HG03378 (cell line): ENCODE results near the gene AGBL4.

Experiments used
- ATAC-seq: cut with Tn5 transposase; IDR thresholded peaks from one replicate; pipeline ENCODE4 v1.9.1; 2021; ENCODE audit warnings: mild to moderate bottlenecking, moderate library complexity; ENCODE audit not compliant: unreplicated experiment

Gene AGBL4

DNA sequence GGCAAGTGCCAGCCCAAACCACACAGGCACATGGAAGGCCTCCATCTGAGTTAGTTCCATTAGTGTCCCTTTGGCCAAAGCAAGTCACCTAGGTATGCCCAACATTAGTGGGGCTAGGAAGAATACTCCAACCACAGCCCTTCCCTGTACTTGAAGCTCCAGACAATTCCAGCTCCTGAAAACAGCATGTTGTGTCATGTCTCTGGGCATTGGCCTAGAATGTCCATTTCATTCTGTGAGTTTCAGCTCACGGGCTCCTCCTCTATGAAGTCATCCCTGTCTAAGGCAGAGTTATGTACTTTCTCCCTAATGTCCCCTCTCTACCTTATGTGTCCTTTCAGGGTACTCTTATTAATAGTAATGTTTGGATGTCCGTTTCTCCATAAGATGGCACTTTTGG is 1455.3 kb downstream of the AGBL4 start:
- no peak for ATAC-seq

DNA sequence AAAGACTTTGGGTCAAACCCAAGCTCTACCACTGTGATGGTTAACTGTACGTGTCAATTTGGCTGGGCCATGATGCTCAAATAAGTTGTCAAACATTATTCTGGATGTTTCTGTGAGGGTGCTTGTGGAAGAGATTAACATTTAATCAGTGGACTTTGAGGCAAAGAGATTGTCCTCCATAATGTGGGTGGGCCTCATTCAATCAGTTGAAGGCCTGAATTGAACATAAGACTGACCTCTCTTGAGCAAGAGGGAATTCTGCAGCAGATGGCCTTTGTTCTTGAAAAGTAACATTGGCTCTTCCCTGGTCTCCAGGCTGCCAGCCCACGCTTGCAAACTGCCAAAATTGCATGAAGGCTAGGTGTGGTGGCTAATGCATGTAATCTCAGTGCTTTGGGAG is 1457.3 kb downstream of the AGBL4 start:
- no peak for ATAC-seq

DNA sequence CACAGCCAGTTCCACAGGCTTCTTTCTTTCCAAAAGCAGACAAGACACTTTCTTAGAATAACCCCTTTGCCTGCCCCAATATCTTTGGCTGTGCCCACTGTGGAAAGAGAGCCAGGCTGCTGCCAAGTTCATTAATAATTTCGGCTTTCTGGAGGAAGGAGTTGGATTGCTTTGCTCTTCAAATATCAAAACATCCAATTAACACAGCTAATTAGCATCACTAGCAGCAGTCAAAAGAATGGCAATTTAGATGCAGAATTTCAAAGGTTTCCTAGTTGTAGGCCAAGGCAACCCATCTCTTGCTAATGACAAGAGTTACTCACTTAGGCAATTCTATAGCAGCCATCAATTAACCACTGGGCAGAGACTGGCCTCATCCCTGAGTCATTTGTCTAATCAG is 1460.7 kb downstream of the AGBL4 start:
- no peak for ATAC-seq

DNA sequence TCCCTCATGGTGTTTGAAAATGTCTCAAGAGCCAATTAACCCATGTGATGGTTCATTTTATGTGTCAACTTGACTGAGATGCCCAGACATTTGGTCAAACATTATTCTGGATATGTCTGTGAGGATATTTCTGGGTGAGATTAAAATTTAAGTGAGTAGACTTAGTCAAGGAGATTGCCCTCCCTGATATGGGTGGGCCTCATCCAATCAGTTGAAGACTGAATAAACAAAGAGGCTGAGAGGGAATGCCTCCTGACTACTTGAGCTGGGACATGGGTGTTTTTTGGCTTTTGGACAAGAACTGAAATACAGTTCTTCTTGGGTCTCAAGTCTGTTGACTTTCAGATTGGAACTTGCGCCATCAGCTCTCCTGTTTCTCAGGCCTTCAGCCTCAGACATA is 1462.3 kb downstream of the AGBL4 start:
- ATAC-seq, result no peak

DNA sequence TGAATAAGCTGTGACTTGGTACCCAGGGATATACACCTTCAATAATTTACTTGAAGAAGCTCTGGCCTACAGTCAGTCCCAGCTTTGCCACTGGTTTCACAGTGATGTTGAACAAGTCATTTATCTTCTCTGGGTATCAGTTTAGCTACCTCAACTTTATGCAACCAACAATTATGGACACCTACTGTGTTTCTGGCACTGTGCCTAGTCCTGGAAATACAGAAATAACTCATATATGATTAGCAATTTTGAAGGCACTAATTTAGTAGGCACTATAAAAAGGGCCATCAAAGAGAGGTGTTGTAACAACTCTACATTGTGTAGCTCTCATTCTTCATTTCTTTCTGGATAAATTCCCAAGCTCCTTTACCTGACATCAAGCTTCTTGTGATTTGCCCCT is 1463.2 kb downstream of the AGBL4 start:
- ATAC-seq, result no peak

DNA sequence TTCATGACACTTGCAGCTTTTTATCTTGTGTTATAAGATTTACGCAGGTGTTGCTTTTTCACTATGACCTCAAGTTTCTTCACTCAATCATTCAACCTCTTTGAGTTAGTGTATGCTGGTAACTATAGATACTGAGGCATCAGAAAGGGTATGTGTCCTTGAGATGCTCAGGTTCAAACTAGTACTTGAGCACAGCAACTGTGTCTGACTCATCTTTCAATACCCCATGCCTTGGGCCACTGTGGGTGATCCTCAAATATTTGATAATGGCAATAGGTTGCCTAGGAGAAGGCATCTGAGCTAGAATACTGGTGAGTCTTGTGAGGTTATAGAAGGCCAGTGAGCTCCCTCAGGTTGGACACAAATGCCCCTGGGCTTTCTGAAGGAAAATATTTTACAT is 1463.6 kb downstream of the AGBL4 start:
- ATAC-seq, result no peak

DNA sequence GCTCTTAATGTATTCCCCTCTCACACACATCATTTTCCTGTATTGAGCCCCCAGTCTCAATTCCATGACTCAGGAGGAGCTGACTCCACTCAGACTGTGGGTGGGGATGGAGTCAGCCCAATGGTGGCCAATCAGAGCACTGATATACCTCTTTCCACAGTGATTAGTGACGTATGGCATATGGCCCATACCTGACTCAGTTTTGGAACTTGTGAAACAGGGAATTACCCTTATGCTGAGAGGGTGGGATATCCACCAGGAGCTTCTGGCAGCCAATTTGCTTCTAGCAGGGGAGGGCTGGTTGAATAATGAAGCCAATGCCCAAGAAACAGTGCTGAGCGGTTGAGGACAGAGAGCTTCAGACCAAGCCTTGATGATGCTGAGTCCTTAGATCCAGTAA is 1465.4 kb downstream of the AGBL4 start:
- ATAC-seq, result no peak

DNA sequence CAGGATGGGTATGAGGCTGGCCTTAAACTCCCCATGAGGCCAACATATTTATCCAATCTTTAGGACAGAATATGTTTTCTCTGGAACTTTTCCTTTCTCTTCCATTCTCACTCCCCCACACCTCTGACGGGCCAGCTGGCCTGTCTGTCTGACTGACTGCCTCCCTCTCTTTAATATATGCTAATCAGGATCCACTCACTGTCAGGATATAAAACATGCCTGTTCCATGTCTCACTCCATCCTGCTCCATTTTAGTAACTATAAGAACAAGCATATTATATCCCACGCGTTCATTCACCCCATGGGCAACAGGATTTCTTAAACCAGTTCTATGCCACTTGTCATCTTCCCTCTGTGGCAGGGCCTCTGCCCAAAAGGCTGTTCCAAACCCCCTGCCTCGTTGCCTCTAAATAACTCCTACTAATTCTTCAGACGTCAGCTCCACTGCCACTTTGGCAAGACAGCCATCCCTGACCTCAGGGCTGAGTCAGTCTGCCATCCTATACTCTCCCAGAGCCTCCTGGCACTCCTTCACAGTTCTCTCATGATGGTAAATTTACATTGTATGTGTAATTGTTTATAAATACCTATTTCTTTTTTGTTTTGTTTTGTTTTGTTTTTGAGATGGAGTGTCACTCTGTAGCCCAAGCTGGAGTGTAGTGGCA is 1467.4 kb downstream of the AGBL4 start:
- ATAC-seq, result no peak

DNA sequence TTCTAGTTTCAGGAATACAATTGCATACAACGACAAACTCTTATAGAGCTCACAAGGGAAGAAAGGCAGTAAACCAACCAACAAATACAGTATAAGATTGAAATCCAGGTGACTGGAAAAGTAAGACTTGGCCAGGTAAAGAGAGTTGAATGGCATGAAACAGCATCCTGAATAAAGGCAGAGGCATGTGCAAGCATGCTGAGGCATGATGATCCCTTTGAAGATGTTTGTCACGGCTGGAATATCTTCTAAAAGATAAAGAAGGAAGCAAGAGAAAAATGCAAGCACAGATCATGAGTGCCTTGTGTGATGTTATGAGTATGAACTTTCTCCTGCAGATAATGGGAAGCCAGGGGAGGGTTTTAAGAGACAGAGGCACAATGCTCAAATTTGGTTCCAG is 1468.5 kb downstream of the AGBL4 start:
- ATAC-seq, result no peak

DNA sequence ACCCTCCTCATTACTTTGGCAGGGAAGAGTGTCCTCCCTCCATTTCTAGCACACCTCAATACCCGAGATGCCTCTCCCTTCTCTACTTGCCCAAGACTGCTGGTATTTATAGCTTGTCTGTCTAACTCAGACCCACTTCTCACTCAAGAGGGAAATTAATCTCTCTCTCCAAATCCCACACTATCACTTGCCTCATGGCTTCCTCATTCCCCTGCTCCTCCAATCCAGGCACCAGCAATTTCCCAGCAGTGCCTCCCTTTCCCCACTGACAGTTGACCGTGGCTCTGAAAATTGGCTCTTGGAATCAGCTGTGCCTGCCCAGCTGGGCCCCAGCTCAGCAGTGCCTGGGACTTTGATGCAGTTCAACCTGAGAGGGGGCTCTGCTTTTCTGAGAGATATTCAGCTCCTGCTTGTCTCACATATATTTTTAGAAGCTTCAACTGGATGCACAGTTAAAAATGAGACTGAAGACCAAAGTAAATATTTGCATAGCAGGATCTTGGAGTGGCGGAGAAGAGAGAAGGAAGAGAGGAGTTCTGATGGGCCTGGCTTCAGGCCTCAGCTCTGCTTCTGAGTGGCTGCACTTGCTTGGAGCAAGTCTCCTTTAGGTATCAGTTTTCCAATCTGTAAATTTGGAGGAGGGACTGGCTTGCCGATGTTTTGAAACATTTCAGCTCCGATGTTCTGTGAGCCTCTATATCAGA is 1470.7 kb downstream of the AGBL4 start:
- ATAC-seq, result no peak

DNA sequence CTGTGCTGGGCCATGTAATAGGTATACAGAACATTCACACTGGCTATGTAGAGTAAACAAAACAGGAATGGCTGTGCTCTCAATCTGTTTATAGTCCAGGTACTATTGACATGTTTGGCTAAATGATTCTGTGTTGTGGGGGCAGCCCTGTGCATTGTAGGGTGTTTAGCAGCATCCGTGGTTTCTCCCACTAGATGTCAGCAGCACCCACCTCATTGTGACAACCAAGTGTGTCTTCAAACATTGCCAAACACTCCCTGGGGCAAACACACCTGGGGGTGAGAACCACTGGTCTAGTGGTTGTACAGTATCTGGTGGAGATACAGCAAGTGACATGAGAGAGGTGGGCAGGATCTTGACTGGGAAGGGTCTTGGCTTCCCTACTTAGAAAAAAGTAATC is 1471.3 kb downstream of the AGBL4 start:
- no peak for ATAC-seq

DNA sequence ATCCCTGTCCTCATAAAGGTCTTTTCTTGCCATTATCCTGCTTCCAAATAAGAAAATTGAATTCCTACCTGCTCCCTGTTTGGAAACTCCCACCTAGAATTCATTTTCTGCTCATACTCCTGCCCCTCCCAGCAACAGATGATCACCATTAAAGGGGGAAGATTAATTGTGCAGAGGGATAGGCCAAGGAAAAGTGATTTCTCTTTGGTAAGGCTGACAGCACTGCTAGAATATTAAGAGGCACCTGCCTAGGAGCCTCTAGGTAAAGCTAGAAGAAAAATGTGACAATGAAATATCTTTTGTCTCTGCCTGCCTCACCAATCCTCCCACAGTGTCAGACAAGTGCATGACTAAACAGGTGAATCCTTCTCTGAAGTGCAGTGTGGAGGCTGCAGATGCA is 1474.8 kb downstream of the AGBL4 start:
- no peak for ATAC-seq

DNA sequence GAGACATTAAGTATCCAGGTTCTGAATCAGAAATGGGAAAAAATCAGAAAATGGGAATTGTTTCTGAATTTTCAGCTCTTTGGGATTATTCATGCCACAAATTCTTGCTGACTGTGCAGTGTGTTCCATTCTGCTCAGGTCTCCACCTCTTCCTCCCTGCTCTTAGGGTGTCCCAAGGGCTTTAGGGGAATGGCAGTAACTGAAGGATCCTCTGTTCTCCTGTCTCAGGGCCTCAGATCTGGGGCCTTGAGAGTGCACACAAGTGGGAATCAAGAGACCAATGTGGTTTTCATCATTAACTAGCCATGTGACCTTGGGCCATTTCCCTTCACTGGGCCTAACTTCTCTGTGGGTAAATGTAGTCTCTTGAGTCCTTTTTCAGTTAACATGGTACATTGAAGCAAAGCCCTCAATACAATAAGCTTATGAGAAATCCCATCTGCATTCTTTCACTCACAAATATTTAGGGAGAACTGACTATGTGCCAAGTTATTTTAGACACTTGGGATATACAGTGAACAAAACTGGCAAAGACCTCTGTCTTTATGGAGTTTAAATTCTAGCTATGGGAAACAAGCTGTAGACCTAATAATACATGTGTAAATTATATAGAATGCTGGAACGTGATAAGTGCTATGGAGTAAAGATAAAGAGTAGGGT is 1476.1 kb downstream of the AGBL4 start:
- ATAC-seq, result no peak

DNA sequence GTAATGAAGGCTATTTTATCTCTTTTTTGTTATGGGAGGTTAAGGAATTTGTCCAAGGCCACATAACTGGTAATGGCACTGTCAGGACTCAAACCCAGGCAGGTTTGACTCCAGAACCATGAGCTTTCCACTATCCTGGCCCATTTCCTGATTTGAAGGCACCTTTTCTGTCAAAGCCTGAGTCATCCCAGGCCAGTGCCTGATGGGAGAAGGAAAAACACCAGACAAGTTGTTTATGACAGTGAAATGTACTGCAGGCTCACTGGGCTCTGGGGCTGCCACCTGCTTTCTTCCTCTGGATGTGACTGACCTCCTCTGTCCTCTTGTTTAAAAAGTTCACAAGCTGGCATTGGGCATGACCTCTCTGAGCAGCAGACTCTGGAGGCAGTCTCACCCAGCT is 1479.9 kb downstream of the AGBL4 start:
- ATAC-seq, result no peak

DNA sequence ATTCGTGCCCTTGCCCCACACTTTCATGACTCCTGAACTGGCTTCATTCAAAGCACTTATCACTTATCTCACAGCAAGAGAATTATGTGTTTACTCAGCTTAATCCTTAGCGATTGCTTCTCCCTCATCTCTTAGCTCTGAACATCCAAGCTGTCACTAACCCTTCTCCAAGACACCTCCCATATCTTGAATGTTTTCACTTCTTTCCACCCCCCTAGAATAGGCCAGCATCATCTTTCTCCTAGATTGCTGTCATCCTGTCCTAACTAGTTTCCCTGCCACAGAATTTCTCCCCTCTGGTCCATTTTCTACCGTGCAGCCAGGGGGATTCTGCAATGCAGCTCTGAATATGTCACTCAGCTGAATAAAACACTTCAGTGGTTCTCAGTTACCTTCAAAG is 1483.2 kb downstream of the AGBL4 start:
- ATAC-seq, result no peak

DNA sequence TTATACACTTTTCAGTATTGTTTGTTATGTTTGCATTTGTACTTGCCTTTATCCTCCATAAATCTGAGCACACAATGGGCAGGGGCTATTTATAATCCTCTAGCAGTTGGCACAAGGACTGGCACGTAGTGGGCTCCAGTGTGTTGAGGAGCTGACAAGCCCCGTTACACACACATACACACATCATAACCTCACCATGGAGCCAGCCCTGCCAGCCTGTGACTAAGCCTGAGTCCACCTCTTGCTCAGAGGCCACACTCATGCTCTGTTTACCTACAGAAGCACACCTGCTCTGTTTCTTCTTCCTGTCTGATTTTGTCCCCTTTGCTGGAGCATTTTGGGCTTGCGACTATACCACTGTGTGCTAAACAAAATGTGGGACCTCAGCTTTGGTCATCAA is 1487.3 kb downstream of the AGBL4 start:
- ATAC-seq, result no peak

DNA sequence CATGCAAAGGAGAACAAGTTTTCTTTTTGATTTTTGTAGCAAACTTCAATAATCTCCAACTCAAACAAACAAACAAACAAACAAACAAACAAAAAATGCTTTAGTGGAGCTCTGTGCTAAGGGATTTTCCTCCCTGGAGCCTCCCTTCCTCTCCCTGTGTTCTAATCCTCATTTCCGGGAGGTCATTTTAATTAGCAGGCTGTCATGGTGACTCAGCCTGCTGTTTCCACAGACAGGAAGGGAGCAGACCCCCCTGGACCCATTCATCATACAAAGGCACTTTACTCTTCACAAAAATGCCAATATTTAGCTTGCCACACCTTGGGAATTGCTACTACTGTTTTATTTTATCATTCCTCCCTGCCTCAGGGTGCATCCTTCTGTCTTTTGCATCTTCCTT is 1490.8 kb downstream of the AGBL4 start:
- no peak for ATAC-seq

DNA sequence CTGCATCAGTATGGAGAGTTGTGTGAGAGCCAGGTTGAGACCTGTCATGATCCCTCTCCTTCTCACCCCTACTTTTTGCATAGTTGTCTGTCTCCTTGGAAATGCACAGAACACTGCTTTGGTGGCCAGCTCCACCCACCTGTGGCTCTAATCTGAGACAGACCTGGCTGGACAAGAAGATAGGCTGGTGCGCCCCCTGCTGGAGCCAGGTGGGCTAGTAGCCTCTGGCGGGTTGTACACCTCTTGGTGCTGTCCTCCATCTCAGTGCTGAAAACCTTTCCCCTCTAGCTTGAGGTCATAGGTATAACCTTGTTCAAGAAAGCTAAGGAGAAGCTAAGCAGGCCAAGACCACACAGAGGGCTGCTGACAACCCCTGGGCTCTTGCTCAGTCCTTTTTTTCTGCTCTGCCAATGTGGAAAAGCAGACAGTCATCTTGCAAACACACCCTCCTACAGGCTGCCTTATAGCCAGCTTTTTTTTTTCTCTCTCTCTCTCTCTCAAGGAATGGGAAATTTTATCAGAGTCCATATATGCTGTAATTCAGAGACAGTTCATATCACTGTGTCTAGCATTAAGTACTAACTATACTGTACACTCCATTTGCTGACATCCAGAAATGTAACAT is 1492.9 kb downstream of the AGBL4 start:
- peak; percentile 74 for ATAC-seq

DNA sequence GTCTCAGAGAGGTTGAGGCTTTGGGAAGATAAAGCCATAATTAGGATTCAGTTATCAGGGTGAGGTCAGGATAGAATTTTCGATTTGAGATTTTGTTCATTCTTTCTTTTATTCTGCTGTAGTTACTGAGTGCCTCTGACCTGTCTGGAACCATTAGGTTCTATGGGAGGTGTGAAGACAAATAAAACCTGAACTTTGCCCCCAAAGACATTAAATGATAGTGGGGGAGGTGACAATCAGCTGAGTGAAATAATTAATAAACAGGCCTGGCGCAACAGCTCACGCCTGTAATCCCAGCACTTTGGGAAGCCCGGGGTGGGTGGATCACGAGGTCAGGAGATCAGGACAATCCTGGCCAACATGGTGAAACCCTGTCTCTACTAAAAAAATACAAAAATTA is 1496.7 kb downstream of the AGBL4 start:
- ATAC-seq, result no peak

DNA sequence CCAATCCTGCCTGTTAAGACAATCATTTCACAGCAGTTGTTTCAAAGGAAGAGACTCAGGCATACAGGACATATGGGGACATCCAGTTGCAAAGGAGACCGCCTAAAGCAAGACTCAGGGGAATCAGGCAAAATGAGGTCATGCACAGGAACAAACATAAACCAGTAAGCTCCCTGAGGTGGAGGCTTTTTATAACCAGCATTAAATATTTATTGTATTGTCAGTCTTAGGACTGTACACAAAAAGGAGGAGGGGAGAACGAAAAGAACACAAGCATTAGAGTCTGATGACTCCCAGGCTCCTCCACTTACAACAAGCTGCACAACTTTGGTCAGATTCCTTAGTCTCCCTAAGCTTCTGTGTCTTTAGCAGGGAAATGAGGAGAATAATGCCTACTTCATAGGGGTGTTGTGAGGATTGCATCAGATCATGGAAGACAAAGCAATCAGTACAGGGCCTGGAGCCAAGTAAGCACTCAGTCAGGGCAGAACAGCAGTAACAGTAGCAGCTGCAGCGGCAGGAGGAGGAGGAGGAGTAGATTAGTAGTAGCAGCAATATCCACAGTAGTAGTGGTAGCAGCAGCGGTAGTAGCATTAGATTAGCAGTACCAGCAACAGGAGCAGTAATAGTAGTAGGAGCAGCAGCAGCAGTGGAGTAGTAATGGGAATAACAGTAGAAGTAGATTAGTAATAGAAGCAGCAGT is 1497.6 kb downstream of the AGBL4 start:
- ATAC-seq, result no peak

DNA sequence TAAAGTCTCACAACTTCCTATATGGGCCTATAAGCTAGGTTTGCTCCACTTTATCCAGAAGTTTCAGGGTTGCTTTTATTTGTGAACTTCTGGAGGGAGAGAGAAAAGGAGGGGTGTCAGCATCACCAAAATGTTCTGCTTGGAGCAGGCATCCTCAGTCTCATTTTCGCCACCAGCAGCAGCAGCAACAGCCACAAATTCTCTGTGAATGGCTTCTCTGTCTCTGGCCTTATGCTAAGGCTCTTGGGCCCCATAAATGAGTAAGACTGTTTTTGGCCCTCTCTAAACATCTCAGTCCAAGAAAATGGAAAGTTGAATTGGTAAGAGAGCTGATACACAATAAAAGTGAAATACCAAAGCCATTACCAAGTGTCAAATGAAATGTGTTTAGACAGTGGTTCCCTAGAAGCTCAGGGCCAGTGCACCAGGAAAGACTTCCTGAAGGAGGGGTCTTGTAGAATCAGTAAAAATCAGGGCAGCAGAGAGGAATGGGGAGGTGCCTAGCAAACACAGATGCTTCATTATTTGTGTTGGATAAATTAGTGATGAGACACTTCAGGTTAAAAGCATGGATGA is 1498.8 kb downstream of the AGBL4 start:
- ATAC-seq, result no peak
